ENCODE data around the gene RCOR2.

DNA sequence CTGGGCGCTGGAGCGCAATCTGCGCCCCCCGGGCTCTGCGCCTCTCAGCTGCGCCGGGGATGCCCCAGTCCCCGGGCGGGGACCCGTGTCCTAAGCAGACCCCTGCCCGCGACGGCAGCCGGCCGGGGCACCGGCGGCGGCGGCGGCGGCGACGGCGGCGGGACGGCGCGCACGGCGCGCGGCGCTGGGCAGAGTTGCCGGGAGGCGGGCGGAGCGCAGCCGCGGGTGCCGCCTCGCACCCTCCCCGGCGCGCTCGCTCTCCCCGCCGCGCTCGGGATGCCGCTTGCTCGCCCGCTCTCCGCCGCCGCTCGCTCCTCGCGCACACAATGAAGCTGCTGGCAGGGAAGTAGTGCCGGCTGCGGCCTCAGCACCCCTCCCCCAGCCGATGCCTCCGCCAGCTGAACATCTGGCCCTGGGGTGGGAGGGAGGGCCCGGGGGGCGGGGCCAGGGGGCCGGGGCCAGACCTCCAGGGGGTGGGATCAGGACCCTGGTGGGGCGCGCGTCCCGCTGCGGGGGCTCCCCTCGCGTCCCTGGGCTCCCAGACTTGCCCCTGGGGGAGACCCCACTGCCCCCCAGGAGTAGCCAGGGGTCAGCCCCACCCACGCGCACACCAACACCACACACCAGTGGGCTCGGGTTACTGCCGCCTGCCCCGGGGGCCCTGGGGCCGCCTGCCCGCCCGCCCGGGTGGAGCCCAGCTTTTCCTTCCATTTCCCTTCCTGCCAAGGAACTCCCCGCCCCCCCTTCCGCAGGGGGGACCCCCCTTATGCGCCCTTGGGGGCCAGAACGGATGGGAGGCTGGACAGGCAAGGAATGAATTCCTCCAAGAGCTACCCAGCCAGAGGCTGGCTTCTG lies at the start of gene RCOR2:
- TF ChIP-seq CTCF (IDR thresholded peaks at IDR 0.05) (no peak), EZH2 (IDR thresholded peaks at IDR 0.05; ENCODE audit: borderline replicate concordance, insufficient read depth, low read depth, low read length, poor library complexity, severe bottlenecking) (no peak)
